Measurements from ENCODE around the gene BBLN. TPM values are rescaled to one million over a fixed set of nuclear protein-coding genes. Genes with fewer than 3 reads are reported as not detected.
"Not testable (repeated sequence)": the region's sequence is repeated elsewhere in the genome, so short reads cannot be mapped to it uniquely, and the experiment has no call there.

Gene BBLN
- total and polyA plus RNA-seq, 3 experiments from 2014 or later, result 75.5 to 137 (median 78.4) TPM

DNA sequence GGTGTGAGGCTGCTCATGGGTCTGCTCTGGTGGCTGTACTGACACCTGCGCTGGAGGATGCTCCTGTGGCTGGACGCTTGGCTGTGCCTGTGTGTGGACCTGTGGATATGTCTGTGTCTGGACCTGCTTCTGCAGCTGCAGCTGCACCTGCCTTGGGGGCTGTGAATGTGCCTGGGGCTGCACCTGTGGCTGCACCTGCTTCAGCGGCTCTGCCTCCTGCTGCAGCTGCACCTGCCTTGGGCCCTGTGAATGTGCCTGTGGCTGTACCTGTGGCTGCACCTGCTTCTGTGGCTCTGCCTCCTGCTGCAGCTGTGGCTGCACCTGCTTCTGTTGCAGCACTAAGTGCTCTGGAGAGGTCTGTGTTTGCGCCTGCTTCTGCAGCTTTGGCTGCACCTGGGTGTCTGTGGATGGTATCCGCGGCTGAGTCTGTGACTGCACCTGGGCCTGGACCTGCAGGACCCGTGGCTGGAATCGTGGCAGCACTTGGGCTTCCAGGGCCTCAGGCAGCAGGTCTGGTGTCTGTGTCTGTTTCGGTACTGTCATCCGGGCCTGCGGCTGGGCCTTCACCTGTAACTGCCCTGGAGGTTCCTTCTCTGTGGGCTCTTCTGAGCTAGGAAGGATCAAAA lies 18.9 kb downstream of the BBLN start:
- Histone ChIP-seq H3K27ac (ENCODE audit: low read depth, low read length) (no peak overlapping the region), H3K4me1 (ENCODE audit: insufficient read depth, low read length) (no peaks in the 10 kb centered on the region), H3K27me3 (ENCODE audit: insufficient read depth, low read length, poor library complexity, severe bottlenecking) (no peaks in the 10 kb centered on the region), H3K4me3 (ENCODE audit: low read length) (no peak overlapping the region), H3K9me3 (ENCODE audit: low read length) (no peaks in the 10 kb centered on the region), H3K36me3 (ENCODE audit: insufficient read depth, low read length) (peaks cover 50% of the 10 kb centered on the region)
- Mint-ChIP-seq H3K4me1 (peaks cover 0 to under 1% (median 0%) of the 10 kb centered on the region in 3 donors), H3K27me3 (no peaks in the 10 kb centered on the region), H3K4me3 (no peak overlapping the region), H3K27ac (no peak overlapping the region), H3K9me3 (peaks cover 0 to 4% (median 0%) of the 10 kb centered on the region in 5 donors), H3K36me3 (peaks cover 7 to 81% (median 10%) of the 10 kb centered on the region in 3 donors)
- ChIA-PET CTCF (no interaction called here), POLR2A (no interaction called here)
- DNase-seq, result no peak

DNA sequence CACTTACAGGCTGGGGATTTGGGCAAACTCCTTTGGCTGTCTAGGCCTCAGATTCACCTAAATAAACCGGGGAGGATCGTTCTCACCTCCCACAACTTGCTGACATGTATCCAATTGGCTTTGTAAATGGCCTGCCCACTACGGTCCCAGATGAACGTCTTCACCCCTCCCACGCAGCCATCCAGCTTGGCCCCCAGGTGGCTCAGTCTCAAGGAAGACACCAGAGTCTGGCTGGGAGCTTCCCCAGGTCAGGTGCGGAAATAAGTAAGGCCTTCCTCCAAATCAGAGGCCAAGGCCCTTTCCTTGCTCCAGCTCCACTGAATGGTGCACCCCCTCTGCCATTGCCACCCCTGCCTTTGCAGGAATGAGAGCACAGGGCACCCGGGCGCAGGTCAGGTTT lies 19.9 kb downstream of the BBLN start:
- peaks cover 0 to 4% (median 1%) of the 10 kb centered on the region in 3 donors for H3K4me1 Mint-ChIP-seq
- ChIA-PET POLR2A (no interaction called here), CTCF (no interaction called here)
- no peaks in the 10 kb centered on the region for H3K27me3 ChIP-seq (ENCODE audit: insufficient read depth, low read length, poor library complexity, severe bottlenecking)
- H3K27ac Mint-ChIP-seq, result no peak overlapping the region
- H3K9me3 ChIP-seq (ENCODE audit: low read length), result no peaks in the 10 kb centered on the region
- peaks cover 6 to 77% (median 7%) of the 10 kb centered on the region in 3 donors for H3K36me3 Mint-ChIP-seq
- no peak overlapping the region for H3K27ac ChIP-seq (ENCODE audit: low read depth, low read length)
- H3K4me3 ChIP-seq (ENCODE audit: low read length), result no peak overlapping the region
- no peaks in the 10 kb centered on the region for H3K4me1 ChIP-seq (ENCODE audit: insufficient read depth, low read length)
- peaks cover 50% of the 10 kb centered on the region for H3K36me3 ChIP-seq (ENCODE audit: insufficient read depth, low read length)
- H3K4me3 Mint-ChIP-seq, result no peak overlapping the region
- H3K27me3 Mint-ChIP-seq, result no peaks in the 10 kb centered on the region
- peaks cover 0 to 4% (median 0%) of the 10 kb centered on the region in 5 donors for H3K9me3 Mint-ChIP-seq
- DNase-seq, result no peak

DNA sequence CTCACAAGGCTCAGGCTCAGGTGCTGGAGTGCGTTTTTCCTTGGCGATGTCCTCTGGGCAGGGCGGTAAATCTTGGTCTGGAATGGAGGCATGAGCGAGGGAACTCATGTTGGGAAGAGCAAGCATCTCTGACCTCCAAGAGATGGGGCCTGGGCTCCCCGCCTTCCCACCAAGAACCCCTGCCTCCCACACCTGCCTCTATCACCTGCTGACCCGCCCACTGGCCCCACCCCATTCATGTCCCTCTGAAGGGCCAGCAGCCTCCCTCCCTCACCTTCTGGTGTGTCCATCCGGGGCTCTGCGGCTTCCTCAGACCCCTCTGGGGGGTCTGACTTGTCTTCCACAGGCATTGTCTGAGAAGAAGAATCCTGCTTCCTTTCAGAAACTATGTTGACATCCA lies 20.4 kb downstream of the BBLN start:
- H3K4me3 Mint-ChIP-seq, result no peak overlapping the region
- H3K36me3 Mint-ChIP-seq, result peaks cover 3 to 76% (median 7%) of the 10 kb centered on the region in 3 donors
- H3K9me3 ChIP-seq (ENCODE audit: low read length), result no peaks in the 10 kb centered on the region
- H3K4me1 Mint-ChIP-seq, result peaks cover 0 to 4% (median 1%) of the 10 kb centered on the region in 3 donors
- no peak for DNase-seq
- H3K36me3 ChIP-seq (ENCODE audit: insufficient read depth, low read length), result peaks cover 50% of the 10 kb centered on the region
- ChIA-PET POLR2A (no interaction called here), CTCF (no interaction called here)
- peak overlapping the region in 1 of 8 donors; percentile 43 for H3K27ac Mint-ChIP-seq
- peaks cover 0 to 4% (median 0%) of the 10 kb centered on the region in 5 donors for H3K9me3 Mint-ChIP-seq
- H3K27me3 Mint-ChIP-seq, result no peaks in the 10 kb centered on the region
- no peak overlapping the region for H3K4me3 ChIP-seq (ENCODE audit: low read length)
- H3K27ac ChIP-seq (ENCODE audit: low read depth, low read length), result no peak overlapping the region
- H3K27me3 ChIP-seq (ENCODE audit: insufficient read depth, low read length, poor library complexity, severe bottlenecking), result no peaks in the 10 kb centered on the region
- no peaks in the 10 kb centered on the region for H3K4me1 ChIP-seq (ENCODE audit: insufficient read depth, low read length)

DNA sequence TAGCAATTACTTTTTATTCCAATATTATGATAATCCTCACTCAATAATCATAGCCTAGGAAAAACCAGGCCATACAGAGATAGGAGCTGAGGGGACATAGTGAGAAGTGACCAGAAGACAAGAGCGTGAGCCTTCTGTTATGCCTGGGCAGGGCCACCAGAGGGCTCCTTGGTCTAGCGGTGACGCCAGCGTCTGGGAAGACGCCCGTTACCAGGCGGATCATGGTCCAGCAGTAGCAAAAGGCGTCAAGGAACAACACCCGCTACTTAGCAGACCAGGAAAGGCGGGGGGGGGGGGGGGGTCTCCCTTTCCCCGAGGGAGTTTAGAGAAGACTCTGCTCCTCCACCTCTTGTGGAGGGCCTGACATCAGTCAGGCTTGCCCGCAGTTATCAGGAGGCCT lies 21.4 kb downstream of the BBLN start:
- H3K9me3 ChIP-seq (ENCODE audit: low read length); H3K4me3 Mint-ChIP-seq; H3K4me3 ChIP-seq (ENCODE audit: low read length); H3K27ac Mint-ChIP-seq; H3K4me1 ChIP-seq (ENCODE audit: insufficient read depth, low read length); H3K27me3 ChIP-seq (ENCODE audit: insufficient read depth, low read length, poor library complexity, severe bottlenecking); H3K27ac ChIP-seq (ENCODE audit: low read depth, low read length); POLR2A ChIA-PET; H3K4me1 Mint-ChIP-seq; H3K27me3 Mint-ChIP-seq; DNase-seq; H3K9me3 Mint-ChIP-seq; CTCF ChIA-PET: not testable (repeated sequence)
- H3K36me3 ChIP-seq (ENCODE audit: insufficient read depth, low read length), result peaks cover 45% of the 10 kb centered on the region
- peaks cover 3 to 75% (median 7%) of the 10 kb centered on the region in 3 donors for H3K36me3 Mint-ChIP-seq

DNA sequence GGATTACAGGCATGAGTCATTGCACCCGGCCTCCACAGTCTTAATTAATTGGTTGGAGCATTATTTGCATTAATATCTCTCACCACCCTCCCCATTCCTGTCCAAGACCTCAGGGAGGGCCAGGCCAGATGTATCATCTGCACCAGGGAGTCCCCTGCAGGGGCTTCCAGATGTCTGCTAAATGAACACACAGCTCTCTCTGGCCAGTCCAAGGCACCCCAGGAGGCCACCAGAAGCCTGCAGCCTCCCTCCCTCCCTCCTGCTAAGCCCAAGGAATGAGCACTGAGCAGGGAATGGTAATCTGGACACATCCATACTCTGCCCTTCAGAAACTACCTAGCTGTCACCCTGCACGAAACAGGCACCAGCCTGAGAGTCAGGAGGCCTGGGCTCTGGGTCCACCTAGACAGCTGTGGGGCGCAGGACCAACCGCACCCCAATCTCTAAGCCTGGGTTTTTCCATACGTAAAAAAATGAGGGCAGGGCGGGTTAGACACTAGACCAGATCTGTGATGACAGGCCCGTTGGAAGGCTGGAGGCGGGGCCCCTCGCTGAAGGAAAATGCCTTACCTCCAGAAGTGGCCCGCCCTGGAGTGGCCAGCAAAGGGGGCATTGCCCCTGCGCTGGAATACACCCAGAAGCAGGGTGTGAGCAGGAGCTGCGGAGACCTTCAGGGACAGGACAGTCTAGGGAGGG lies 23.0 kb downstream of the BBLN start:
- H3K36me3 Mint-ChIP-seq, result peaks cover 4 to 77% (median 7%) of the 10 kb centered on the region in 3 donors
- ChIA-PET POLR2A (no interaction called here), CTCF (interaction anchor here (1.3 kb wide), 1 partner anchor 10 kb away, joined by 3 read pairs; no protein-coding TSS in a partner anchor)
- H3K27me3 ChIP-seq (ENCODE audit: insufficient read depth, low read length, poor library complexity, severe bottlenecking), result no peaks in the 10 kb centered on the region
- peaks cover 0 to 4% (median 0%) of the 10 kb centered on the region in 5 donors for H3K9me3 Mint-ChIP-seq
- H3K9me3 ChIP-seq (ENCODE audit: low read length), result no peaks in the 10 kb centered on the region
- H3K4me3 Mint-ChIP-seq, result no peak overlapping the region
- peaks cover 6 to 13% (median 13%) of the 10 kb centered on the region in 3 donors for H3K4me1 Mint-ChIP-seq
- no peaks in the 10 kb centered on the region for H3K27me3 Mint-ChIP-seq
- no peaks in the 10 kb centered on the region for H3K4me1 ChIP-seq (ENCODE audit: insufficient read depth, low read length)
- peak overlapping the region in 1 of 8 donors; percentile 72 for H3K27ac Mint-ChIP-seq
- peaks cover 37% of the 10 kb centered on the region for H3K36me3 ChIP-seq (ENCODE audit: insufficient read depth, low read length)
- H3K4me3 ChIP-seq (ENCODE audit: low read length), result no peak overlapping the region
- H3K27ac ChIP-seq (ENCODE audit: low read depth, low read length), result no peak overlapping the region
- no peak for DNase-seq

DNA sequence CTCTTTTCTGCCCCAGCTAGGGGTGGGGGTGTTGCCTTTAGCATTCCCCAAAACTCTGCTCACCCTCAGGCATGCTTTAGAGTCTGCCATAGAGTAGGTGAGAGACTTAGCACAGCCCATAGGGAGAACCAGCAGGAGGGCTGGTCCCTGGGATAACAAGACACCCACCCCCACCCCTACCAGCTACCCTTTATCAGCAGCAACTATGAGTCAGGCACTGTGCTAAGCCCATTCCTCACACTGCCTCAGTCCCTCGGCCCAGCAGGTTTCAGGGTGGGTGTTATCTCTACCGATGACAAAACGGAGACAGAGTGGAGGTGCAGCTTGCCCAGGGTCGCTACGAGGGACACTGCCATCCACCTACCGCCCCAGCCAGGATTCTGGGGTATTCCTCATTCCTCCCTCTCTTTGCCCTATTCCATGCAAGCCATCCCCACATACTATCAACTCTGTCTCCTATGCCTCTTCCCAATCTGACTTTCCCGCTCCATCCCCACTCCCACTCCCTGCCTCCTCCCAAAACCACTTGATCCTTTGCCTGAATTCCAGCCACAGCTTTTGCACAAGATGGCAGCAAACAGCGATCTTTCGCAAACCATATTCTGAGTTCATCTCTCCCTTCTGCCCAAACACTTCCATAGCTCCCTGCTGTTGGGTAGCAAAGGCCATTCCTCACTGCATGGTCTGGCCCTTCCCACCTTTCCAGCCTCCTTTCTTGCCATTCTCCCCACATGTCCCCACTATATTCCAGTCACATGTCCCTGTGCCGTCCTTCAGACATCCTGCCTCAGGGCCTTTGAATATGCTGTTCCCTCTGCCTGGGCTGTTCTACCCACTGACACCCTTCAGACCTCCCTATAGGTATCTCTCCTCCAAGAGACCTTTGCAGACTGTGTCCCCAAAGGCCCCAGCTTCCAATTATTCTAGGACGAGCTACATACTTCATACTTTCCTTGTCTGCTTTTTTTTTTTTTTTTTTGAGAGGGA lies 26.2 kb downstream of the BBLN start:
- no peak for DNase-seq
- H3K4me1 ChIP-seq (ENCODE audit: insufficient read depth, low read length), result peaks cover 13% of the 10 kb centered on the region
- peaks cover 25% of the 10 kb centered on the region for H3K36me3 ChIP-seq (ENCODE audit: insufficient read depth, low read length)
- H3K4me1 Mint-ChIP-seq, result peaks cover 21 to 37% (median 32%) of the 10 kb centered on the region in 3 donors
- no peaks in the 10 kb centered on the region for H3K27me3 ChIP-seq (ENCODE audit: insufficient read depth, low read length, poor library complexity, severe bottlenecking)
- ChIA-PET CTCF (no interaction called here), POLR2A (no interaction called here)
- no peaks in the 10 kb centered on the region for H3K27me3 Mint-ChIP-seq
- H3K4me3 ChIP-seq (ENCODE audit: low read length), result no peak overlapping the region
- no peak overlapping the region for H3K27ac ChIP-seq (ENCODE audit: low read depth, low read length)
- no peaks in the 10 kb centered on the region for H3K9me3 ChIP-seq (ENCODE audit: low read length)
- peaks cover 0 to 67% (median 11%) of the 10 kb centered on the region in 3 donors for H3K36me3 Mint-ChIP-seq
- peak overlapping the region in 3 of 8 donors; percentile 36 to 68 (median 63) for H3K27ac Mint-ChIP-seq
- no peaks in the 10 kb centered on the region for H3K9me3 Mint-ChIP-seq
- peak overlapping the region in 1 of 7 donors; percentile 35 for H3K4me3 Mint-ChIP-seq

DNA sequence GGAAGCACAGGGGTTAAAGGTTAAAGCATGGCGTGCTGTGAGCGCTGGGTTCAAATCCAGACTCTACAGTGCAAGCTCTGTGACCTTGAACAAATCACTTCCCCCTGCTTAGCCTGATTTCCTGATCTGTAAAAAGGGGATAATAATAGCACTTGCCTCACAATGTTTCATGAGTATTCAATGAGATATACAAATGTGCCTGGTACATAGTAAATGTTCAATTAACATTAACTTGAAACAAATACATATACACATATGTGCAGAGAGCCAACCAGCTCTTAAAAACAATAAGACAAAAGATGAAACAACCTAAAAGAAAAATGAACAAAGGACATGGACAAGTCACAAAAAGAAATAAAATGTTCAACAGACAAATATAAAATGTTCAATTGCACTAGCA lies 27.3 kb downstream of the BBLN start:
- peaks cover 0 to 3% of the 10 kb centered on the region in 2 donors for H3K27me3 Mint-ChIP-seq
- Histone ChIP-seq H3K27ac (ENCODE audit: low read depth, low read length) (no peak overlapping the region), H3K9me3 (ENCODE audit: low read length) (no peaks in the 10 kb centered on the region), H3K27me3 (ENCODE audit: insufficient read depth, low read length, poor library complexity, severe bottlenecking) (no peaks in the 10 kb centered on the region), H3K4me3 (ENCODE audit: low read length) (no peak overlapping the region), H3K4me1 (ENCODE audit: insufficient read depth, low read length) (peaks cover 13% of the 10 kb centered on the region), H3K36me3 (ENCODE audit: insufficient read depth, low read length) (peaks cover 25% of the 10 kb centered on the region)
- H3K4me1 Mint-ChIP-seq, result peaks cover 21 to 43% (median 32%) of the 10 kb centered on the region in 3 donors
- H3K27ac Mint-ChIP-seq, result no peak overlapping the region
- no peaks in the 10 kb centered on the region for H3K9me3 Mint-ChIP-seq
- POLR2A ChIA-PET, result interaction anchor here (0.6 kb wide), 1 partner anchor 805 kb away, joined by 3 read pairs; no protein-coding TSS in a partner anchor
- CTCF ChIA-PET, result no interaction called here
- no peak overlapping the region for H3K4me3 Mint-ChIP-seq
- H3K36me3 Mint-ChIP-seq, result peaks cover 0 to 64% (median 11%) of the 10 kb centered on the region in 3 donors
- DNase-seq, result no peak
